HG03575 (cell line): ENCODE results near the gene ZNF148.
"Not testable (repeated sequence)": the region's sequence is repeated elsewhere in the genome, so short reads cannot be mapped to it uniquely, and the experiment has no call there.

Experiments
- ATAC-seq: cut with Tn5 transposase; IDR thresholded peaks from one replicate; pipeline ENCODE4 v1.9.1; 2021; ENCODE audit not compliant: unreplicated experiment, insufficient number of reproducible peaks, low FRiP score; ENCODE audit errors: extremely low read depth

The ZNF148 gene

DNA sequence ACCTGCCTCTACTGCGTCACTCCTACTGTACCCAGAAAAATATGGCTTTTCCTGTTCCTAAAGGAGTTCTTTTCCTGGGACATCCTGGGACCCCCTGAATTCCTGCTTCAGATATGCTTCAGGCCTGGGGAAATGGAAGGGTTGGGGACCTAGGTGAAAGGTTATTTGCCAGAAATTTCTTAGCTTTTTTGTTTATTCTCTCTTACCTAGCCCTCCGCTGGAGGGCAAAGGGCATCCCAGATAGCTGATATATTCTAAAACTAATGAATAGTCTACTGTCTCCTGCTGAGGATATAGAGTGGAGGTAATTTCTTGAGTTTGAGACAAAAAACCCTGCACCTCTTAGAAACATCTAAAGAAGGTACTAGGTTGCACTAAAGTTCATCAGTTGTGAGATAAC, 3.6 kb upstream of the ZNF148 start:
- ATAC-seq, result no peak

- no peak for ATAC-seq
Measured at GRCh38 chr3:125375950-125376679, 990 bp upstream of the ZNF148 start.

GRCh38 chr3:125374501-125374995, 577 bp downstream of the ZNF148 start:
- ATAC-seq, result no peak

- ATAC-seq, result no peak
Measured at GRCh38 chr3:125367403-125368230, 7.5 kb downstream of the ZNF148 start.

GRCh38 chr3:125366132-125366531, 9.0 kb downstream of the ZNF148 start:
- no peak for ATAC-seq

GRCh38 chr3:125359700-125360099, 15.4 kb downstream of the ZNF148 start:
- ATAC-seq, result no peak

DNA sequence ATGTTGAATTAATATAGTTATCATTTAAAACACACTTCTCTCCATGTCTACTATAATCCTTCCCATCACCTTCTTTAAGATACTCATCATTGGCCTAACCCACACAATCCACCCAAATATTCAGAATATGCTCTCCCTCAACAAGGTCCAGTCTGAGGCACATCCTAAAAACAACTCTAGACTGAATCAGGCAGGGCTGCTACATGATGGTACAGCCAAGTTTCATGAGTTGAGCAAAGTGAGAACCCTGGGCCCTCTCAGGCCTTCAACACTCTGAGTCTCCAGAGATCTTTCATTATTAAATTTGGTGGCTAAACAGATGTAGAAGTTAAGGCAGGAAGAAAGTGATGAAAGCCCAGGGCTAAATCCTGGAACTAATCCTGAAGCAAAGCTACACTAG, 16.2 kb downstream of the ZNF148 start:
- no peak for ATAC-seq

GRCh38 chr3:125357837-125358236, 17.3 kb downstream of the ZNF148 start:
- ATAC-seq, result no peak

- ATAC-seq, result no peak
Measured at GRCh38 chr3:125357032-125357658, 18.0 kb downstream of the ZNF148 start.

- ATAC-seq, result no peak
Measured at GRCh38 chr3:125356140-125357026, 18.7 kb downstream of the ZNF148 start.

- ATAC-seq, result no peak
Measured at GRCh38 chr3:125353659-125354058, 21.5 kb downstream of the ZNF148 start.

GRCh38 chr3:125353128-125353527, 22.0 kb downstream of the ZNF148 start:
- ATAC-seq, result no peak

DNA sequence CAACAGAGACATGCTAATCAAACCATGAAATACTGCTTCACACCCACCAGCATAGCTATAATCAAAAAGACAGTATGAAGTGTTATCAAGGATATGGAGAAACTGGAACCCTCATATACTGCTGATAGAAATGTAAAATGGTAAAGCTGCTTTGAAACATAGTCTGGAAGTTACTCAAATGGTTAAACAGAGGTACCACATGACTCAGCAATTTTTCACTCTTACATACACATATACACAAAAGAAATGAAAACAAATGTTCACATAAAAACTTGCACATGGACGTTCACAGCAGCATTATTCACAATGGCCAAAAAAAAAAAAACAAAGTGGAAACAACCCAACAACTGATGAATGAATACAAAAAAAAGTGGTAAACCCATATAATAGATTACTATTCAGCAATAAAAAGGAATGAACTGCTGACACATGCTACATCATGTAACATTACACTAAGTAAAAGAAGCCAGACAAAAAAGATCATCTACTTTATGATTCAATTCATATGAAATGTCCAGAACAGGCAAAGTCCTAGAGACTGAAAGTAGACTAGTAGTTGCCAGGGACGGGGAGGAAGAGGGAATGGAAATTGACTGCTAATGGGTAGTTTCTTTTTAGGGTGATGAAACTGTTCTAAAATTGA, 23.2 kb downstream of the ZNF148 start:
- ATAC-seq, result no peak

- no peak for ATAC-seq
Measured at GRCh38 chr3:125351152-125351551, 24.0 kb downstream of the ZNF148 start.

DNA sequence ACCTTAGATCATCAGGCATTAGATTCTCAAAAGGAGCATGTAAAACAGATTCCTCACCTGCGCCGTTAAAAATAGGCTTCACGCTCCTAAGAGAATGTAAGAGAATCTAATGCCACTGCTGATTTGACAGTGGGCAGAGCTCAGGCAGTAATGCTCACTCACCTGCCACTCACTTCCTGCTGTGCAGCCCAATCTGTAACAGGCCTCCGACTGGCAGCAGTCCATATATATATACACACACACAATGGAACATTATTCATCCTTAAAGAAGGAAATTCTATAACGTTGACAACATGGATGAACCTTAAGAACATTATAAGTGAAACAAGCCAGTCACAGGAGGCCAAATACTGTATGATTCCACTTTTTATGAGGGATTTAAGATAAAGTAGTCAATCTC, 24.5 kb downstream of the ZNF148 start:
- no peak for ATAC-seq

GRCh38 chr3:125349556-125350165, 25.5 kb downstream of the ZNF148 start:
- no peak for ATAC-seq

DNA sequence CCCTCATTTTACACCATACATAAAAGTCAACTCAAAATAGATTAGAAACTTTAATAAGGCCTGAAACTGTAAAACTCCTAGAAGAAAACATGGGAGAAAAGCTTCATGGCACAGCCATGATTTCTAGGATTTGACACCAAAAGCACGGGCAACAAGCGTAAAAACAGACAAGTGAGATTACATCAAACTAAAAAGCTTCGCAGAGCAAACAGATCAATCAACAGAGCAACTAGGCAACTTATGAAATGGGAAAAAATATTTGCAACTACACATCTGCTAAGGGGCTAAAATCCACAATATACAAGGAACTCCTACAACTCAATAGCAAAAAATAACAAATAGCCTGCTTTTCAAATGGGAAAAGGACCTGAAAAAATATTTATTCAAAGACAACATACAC, 26.1 kb downstream of the ZNF148 start:
- ATAC-seq, result no peak

- ATAC-seq, result not testable (repeated sequence)
Measured at GRCh38 chr3:125343367-125343766, 31.8 kb downstream of the ZNF148 start.
